ENCODE results near the gene CCNY. TPM values are rescaled to one million over a fixed set of nuclear protein-coding genes. Genes with fewer than 3 reads are reported as not detected.

Gene CCNY
- total and polyA plus RNA-seq, 2 donors (not counting 1 experiment from before 2014, with no cell fraction given) = 34.1 to 64.9 TPM

- Histone ChIP-seq H2AFZ (ENCODE audit: insufficient read depth, low read depth, low read length, poor library complexity, severe bottlenecking) (no peak overlapping the region), H4K20me1 (ENCODE audit: control insufficient read depth, insufficient read depth, low read length, poor library complexity, severe bottlenecking) (peaks cover 70% of the 10 kb centered on the region), H3K36me3 (replicated peaks in 1 of 2; ENCODE audit: control extremely low read depth in 1 of 2, control insufficient read depth in 1 of 2, extremely low read depth in 1 of 2, insufficient read depth in 2 of 2, low read length in 1 of 2) (no peaks in the 10 kb centered on the region), H3K27me3 (replicated peaks in 1 of 4; ENCODE audit: control extremely low read depth in 1 of 4, control insufficient read depth in 3 of 4, insufficient read depth in 4 of 4, low read length in 3 of 4) (no peaks in the 10 kb centered on the region), H3K4me2 (replicated peaks; ENCODE audit: low read depth, low read length, poor library complexity, severe bottlenecking) (no peak overlapping the region), H3K9ac (ENCODE audit: low read length) (no peak overlapping the region), H3K27ac (ENCODE audit: low read length in 2 of 2) (no peak overlapping the region), H3K4me1 (ENCODE audit: control insufficient read depth in 2 of 2, insufficient read depth in 2 of 2, low read length in 2 of 2) (peaks cover 16 to 25% of the 10 kb centered on the region in 2 donors), H3K9me3 (ENCODE audit: control extremely low read depth in 1 of 3, control insufficient read depth in 2 of 3, insufficient read depth in 1 of 3, low read length in 2 of 3) (no peaks in the 10 kb centered on the region), H3K79me2 (ENCODE audit: control insufficient read depth, insufficient read depth, low read length) (peaks cover 97% of the 10 kb centered on the region), H3K4me3 (ENCODE audit: control extremely low read depth in 1 of 5, extremely low read depth in 1 of 5, insufficient read depth in 1 of 5, low read depth in 2 of 5, low read length in 4 of 5) (no peak overlapping the region)
- intact Hi-C loops (cut with micrococcal nuclease) = loop anchor here (10.0 kb wide), 1 partner anchor 49 kb away; no protein-coding TSS in a partner anchor
- 89% methylated on average over 3 of the region's 3 CpGs for WGBS (ENCODE audit: insufficient coverage)
- DNase-seq (no peak), ATAC-seq (ENCODE audit: low read depth) (no peak)
- H3K4me1 Mint-ChIP-seq = peaks cover 72% of the 10 kb centered on the region
- ChIA-PET CTCF (no interaction called here), POLR2A (interaction anchor here (0.7 kb wide), 1 partner anchor 7 kb away, joined by 5 read pairs; no protein-coding TSS in a partner anchor)
- no peaks in the 10 kb centered on the region for H3K9me3 Mint-ChIP-seq (ENCODE audit: insufficient read depth)
- no peak overlapping the region for H3K27ac Mint-ChIP-seq
- H3K4me3 Mint-ChIP-seq = no peak overlapping the region
- H3K27me3 Mint-ChIP-seq = no peaks in the 10 kb centered on the region
- TF ChIP-seq, protein P1, sequence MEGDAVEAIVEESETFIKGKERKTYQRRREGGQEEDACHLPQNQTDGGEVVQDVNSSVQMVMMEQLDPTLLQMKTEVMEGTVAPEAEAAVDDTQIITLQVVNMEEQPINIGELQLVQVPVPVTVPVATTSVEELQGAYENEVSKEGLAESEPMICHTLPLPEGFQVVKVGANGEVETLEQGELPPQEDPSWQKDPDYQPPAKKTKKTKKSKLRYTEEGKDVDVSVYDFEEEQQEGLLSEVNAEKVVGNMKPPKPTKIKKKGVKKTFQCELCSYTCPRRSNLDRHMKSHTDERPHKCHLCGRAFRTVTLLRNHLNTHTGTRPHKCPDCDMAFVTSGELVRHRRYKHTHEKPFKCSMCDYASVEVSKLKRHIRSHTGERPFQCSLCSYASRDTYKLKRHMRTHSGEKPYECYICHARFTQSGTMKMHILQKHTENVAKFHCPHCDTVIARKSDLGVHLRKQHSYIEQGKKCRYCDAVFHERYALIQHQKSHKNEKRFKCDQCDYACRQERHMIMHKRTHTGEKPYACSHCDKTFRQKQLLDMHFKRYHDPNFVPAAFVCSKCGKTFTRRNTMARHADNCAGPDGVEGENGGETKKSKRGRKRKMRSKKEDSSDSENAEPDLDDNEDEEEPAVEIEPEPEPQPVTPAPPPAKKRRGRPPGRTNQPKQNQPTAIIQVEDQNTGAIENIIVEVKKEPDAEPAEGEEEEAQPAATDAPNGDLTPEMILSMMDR (IDR thresholded peaks at IDR 0.05) = no peak
- TF ChIP-seq EZH2 (IDR thresholded peaks at IDR 0.05; ENCODE audit: borderline replicate concordance, insufficient read depth, low read depth, low read length, poor library complexity, severe bottlenecking) = no peak
Measured at GRCh38 chr10:35456153-35456720, 119.9 kb downstream of the CCNY start.

DNA sequence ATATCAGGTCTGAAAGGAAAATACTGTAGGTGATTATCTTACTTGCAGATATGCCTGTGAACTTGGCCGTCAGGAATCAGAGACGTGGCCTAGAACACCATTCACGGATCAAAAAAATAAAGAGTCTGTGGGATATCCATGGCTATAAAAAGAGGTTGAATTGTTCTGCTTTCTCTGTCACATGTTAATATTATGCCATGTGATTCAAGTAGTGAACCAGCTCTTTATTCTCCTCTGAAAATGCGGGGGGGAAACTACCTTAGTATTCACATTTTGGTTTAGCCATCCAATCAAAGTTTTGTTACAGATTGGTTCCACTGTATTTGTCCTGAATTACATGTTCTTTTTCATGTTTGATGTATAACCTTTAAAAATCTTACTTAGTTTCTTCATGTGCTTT is 120.5 kb downstream of the CCNY start:
- no peak overlapping the region for H3K9ac ChIP-seq (ENCODE audit: low read length)
- intact Hi-C loops (cut with micrococcal nuclease) = loop anchor here (10.0 kb wide), 1 partner anchor 48 kb away; no protein-coding TSS in a partner anchor
- Mint-ChIP-seq H3K4me3 (no peak overlapping the region), H3K27me3 (no peaks in the 10 kb centered on the region), H3K27ac (no peak overlapping the region), H3K4me1 (peaks cover 72% of the 10 kb centered on the region), H3K9me3 (ENCODE audit: insufficient read depth) (no peaks in the 10 kb centered on the region)
- H2AFZ ChIP-seq (ENCODE audit: insufficient read depth, low read depth, low read length, poor library complexity, severe bottlenecking) = no peak overlapping the region
- H3K27me3 ChIP-seq (replicated peaks in 1 of 4; ENCODE audit: control extremely low read depth in 1 of 4, control insufficient read depth in 3 of 4, insufficient read depth in 4 of 4, low read length in 3 of 4) = no peaks in the 10 kb centered on the region
- POLR2A ChIA-PET = no interaction called here
- H3K79me2 ChIP-seq (ENCODE audit: control insufficient read depth, insufficient read depth, low read length) = peaks cover 97% of the 10 kb centered on the region
- H3K27ac ChIP-seq (ENCODE audit: low read length in 2 of 2) = no peak overlapping the region
- H4K20me1 ChIP-seq (ENCODE audit: control insufficient read depth, insufficient read depth, low read length, poor library complexity, severe bottlenecking) = peaks cover 69% of the 10 kb centered on the region
- WGBS (ENCODE audit: insufficient coverage) = 100% methylated on average over 3 of the region's 4 CpGs
- peaks cover 13 to 24% of the 10 kb centered on the region in 2 donors for H3K4me1 ChIP-seq (ENCODE audit: control insufficient read depth in 2 of 2, insufficient read depth in 2 of 2, low read length in 2 of 2)
- CTCF ChIA-PET = no interaction called here
- H3K4me2 ChIP-seq (replicated peaks; ENCODE audit: low read depth, low read length, poor library complexity, severe bottlenecking) = no peak overlapping the region
- DNase-seq (no peak), ATAC-seq (ENCODE audit: low read depth) (no peak)
- no peaks in the 10 kb centered on the region for H3K36me3 ChIP-seq (replicated peaks in 1 of 2; ENCODE audit: control extremely low read depth in 1 of 2, control insufficient read depth in 1 of 2, extremely low read depth in 1 of 2, insufficient read depth in 2 of 2, low read length in 1 of 2)
- no peak for TF ChIP-seq EZH2 (IDR thresholded peaks at IDR 0.05; ENCODE audit: borderline replicate concordance, insufficient read depth, low read depth, low read length, poor library complexity, severe bottlenecking)
- TF ChIP-seq, protein P1 (IDR thresholded peaks at IDR 0.05) = no peak
- no peaks in the 10 kb centered on the region for H3K9me3 ChIP-seq (ENCODE audit: control extremely low read depth in 1 of 3, control insufficient read depth in 2 of 3, insufficient read depth in 1 of 3, low read length in 2 of 3)
- H3K4me3 ChIP-seq (ENCODE audit: control extremely low read depth in 1 of 5, extremely low read depth in 1 of 5, insufficient read depth in 1 of 5, low read depth in 2 of 5, low read length in 4 of 5) = no peak overlapping the region
